Lower leg skin (tissue), 4 donors: ENCODE results near the gene DIP2A. TPM values are rescaled to one million over a fixed set of nuclear protein-coding genes. Genes with fewer than 3 reads are reported as not detected.

Source experiments
- DNase-seq, 2 donors: peaks; one replicate each; pipeline ENCODE4 v3.0.0-alpha.2; 2019; ENCODE audit warnings: low spot score in 2 of 2
- H3K4me3 ChIP-seq: fragments of 200-600 bp; sonication (generic); 2 replicates; pipeline ENCODE4 v1.5.1; 2017; ENCODE audit warnings: mild to moderate bottlenecking, low read depth; ENCODE audit not compliant: poor library complexity, severe bottlenecking
- CTCF ChIP-seq, 3 donors: fragments of 450-650 bp; IDR thresholded peaks; one replicate each; pipeline ENCODE4 v1.5.1; 2016; ENCODE audit warnings: antibody characterized with exemption in 3 of 3, mild to moderate bottlenecking in 3 of 3, moderate library complexity in 2 of 3
- POLR2A ChIP-seq, 2 donors: fragments of 450-650 bp; IDR thresholded peaks; one replicate each; pipeline ENCODE4 v1.6.1; 2016 to 2017; ENCODE audit warnings: antibody characterized with exemption in 2 of 2, mild to moderate bottlenecking in 1 of 2, moderate library complexity in 1 of 2
- WGBS, 2 donors: methylation state at CpG; one replicate each; pipeline ENCODE4 v1.1.5; 2018; 5-methylcytosine and 5-hydroxymethylcytosine counted together
- intact Hi-C: fragments of 100-400 bp; cut with DNase I; formaldehyde crosslinking; loops from one replicate; pipeline ENCODE4 v1.15.0; 2023; ENCODE audit warnings: low total_unique reads
- total RNA-seq, 4 donors: library from RNA; depleted of rRNA; stranded (reverse); fragments of >200 nt; gene quantifications; one replicate each; pipeline ENCODE4 v1.1.0, GENCODE V29; 2016

DIP2A gene
- total RNA-seq, 4 donors from 2014 or later = 37.3 to 77.8 (median 38.5) TPM

- no peak for DNase-seq
- no peak for TF ChIP-seq POLR2A (IDR thresholded peaks at IDR 0.05)
- TF ChIP-seq CTCF (IDR thresholded peaks at IDR 0.05) = no peak
- 81 to 83% methylated on average over 6 of the region's 6 CpGs for WGBS, 2 donors
- H3K4me3 ChIP-seq = no peak overlapping the region
- intact Hi-C loops = no loop called here
Observed at GRCh38 chr21:46472246-46472645, 13.6 kb downstream of the DIP2A start.

GRCh38 chr21:46474382-46474781, 15.7 kb downstream of the DIP2A start:
- intact Hi-C loops = no loop called here
- no peak for DNase-seq
- 90 to 91% methylated on average over 2 of the region's 2 CpGs for WGBS, 2 donors
- no peak overlapping the region for H3K4me3 ChIP-seq
- TF ChIP-seq POLR2A (IDR thresholded peaks at IDR 0.05) (no peak), CTCF (IDR thresholded peaks at IDR 0.05) (no peak)

- no peak overlapping the region for H3K4me3 ChIP-seq
- TF ChIP-seq CTCF (IDR thresholded peaks at IDR 0.05) = no peak
- intact Hi-C loops = no loop called here
- WGBS, 2 donors = 85 to 89% methylated on average over 1 of the region's 1 CpG
- DNase-seq = no peak
Observed at GRCh38 chr21:46475296-46475695, 16.6 kb downstream of the DIP2A start.

- WGBS, 2 donors = 69 to 73% methylated on average over 7 of the region's 7 CpGs
- DNase-seq = no peak
- intact Hi-C loops = no loop called here
- TF ChIP-seq POLR2A (IDR thresholded peaks at IDR 0.05) = no peak
- no peak for TF ChIP-seq CTCF (IDR thresholded peaks at IDR 0.05)
- H3K4me3 ChIP-seq = no peak overlapping the region
Observed at GRCh38 chr21:46477765-46478164, 19.1 kb downstream of the DIP2A start.

DNA sequence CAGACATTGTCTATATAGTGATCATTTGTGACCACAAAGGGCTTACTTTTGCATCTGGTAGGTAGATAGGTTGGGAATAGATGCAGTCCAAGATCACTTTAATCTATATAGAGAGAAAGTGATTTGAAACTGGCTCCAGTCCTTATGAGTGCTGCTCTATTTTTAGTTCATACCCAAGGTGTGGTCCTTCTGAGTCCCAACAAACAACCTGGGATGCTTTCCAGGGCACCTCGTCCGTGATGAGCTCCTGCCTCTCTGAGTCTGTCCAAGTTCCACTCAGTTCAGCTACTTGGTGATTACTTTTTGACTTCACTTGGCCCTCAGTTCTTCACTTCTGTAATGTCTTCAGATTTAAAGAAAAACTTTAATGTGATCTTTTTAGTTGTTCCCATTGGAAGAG, 20.2 kb downstream of the DIP2A start:
- no peak for DNase-seq
- TF ChIP-seq POLR2A (IDR thresholded peaks at IDR 0.05) = no peak
- TF ChIP-seq CTCF (IDR thresholded peaks at IDR 0.05) = no peak
- intact Hi-C loops = no loop called here
- 29 to 32% methylated on average over 2 of the region's 2 CpGs for WGBS, 2 donors
- no peak overlapping the region for H3K4me3 ChIP-seq

DNA sequence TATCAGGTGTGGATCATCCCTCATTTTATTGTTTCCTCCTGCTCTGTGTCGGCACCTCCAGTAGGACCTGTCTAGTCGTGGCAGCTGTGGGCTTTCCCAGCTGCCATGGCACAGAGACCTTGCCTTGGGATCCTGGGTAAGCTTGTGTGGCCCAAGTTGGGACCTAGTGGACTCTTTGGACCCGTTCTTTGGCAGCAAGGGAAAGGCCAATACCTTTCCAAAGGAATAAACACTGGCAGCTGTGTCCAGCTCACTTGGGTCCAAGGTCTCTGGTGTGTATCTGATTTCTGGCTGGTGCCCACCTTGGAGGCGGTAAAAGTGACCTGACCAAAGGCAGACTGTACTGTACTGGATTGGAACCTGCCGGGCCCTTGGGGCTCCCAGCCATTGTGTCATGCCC, 21.8 kb downstream of the DIP2A start:
- WGBS, 2 donors = 93 to 97% methylated on average over 5 of the region's 5 CpGs
- H3K4me3 ChIP-seq = no peak overlapping the region
- DNase-seq = no peak
- TF ChIP-seq CTCF (IDR thresholded peaks at IDR 0.05) = no peak
- no peak for TF ChIP-seq POLR2A (IDR thresholded peaks at IDR 0.05)
- intact Hi-C loops = no loop called here
